SU-DHL-6 (cell line): Measurements from ENCODE around the gene DEDD2.

Experiments
- EZH2phosphoT487 ChIP-seq: fragments of 200-600 bp; sonication (generic), shearing (Covaris generic); conservative IDR thresholded peaks from 2 replicates; pipeline ENCODE4 v1.6.1; 2018; ENCODE audit warnings: mild to moderate bottlenecking, antibody characterized with exemption, low read length, moderate library complexity, mixed read lengths
- TF ChIP-seq, protein P1 (sequence below): fragments of 200-600 bp; sonication (generic); IDR thresholded peaks from one replicate; pipeline ENCODE4 v1.5.1; 2017; ENCODE audit warnings: antibody characterized with exemption, mild to moderate bottlenecking, low read length, moderate library complexity; ENCODE audit not compliant: insufficient read depth, poor library complexity, severe bottlenecking

GRCh38 chr19:42233106-42233505 is 15.6 kb upstream of the DEDD2 start:
- TF ChIP-seq, protein P1, sequence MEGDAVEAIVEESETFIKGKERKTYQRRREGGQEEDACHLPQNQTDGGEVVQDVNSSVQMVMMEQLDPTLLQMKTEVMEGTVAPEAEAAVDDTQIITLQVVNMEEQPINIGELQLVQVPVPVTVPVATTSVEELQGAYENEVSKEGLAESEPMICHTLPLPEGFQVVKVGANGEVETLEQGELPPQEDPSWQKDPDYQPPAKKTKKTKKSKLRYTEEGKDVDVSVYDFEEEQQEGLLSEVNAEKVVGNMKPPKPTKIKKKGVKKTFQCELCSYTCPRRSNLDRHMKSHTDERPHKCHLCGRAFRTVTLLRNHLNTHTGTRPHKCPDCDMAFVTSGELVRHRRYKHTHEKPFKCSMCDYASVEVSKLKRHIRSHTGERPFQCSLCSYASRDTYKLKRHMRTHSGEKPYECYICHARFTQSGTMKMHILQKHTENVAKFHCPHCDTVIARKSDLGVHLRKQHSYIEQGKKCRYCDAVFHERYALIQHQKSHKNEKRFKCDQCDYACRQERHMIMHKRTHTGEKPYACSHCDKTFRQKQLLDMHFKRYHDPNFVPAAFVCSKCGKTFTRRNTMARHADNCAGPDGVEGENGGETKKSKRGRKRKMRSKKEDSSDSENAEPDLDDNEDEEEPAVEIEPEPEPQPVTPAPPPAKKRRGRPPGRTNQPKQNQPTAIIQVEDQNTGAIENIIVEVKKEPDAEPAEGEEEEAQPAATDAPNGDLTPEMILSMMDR, result no peak
- TF ChIP-seq EZH2phosphoT487, result no peak
